Islet precursor cell (in vitro differentiated cells): Measurements from ENCODE around the gene FMNL1.
"Not testable (repeated sequence)": the region's sequence is repeated elsewhere in the genome, so short reads cannot be mapped to it uniquely, and the experiment has no call there.

ENCODE experiments used
- DNase-seq: peaks from one replicate; pipeline ENCODE4 v3.0.0-alpha.2; 2018

FMNL1 gene

GRCh38 chr17:45235416-45236281 is 14.0 kb downstream of the FMNL1 start:
- peak; percentile 89 for DNase-seq

GRCh38 chr17:45236282-45236606 is 14.6 kb downstream of the FMNL1 start:
- no peak for DNase-seq

GRCh38 chr17:45237686-45238085 is 16.0 kb downstream of the FMNL1 start:
- DNase-seq = no peak

- no peak for DNase-seq
These were observed 16.6 kb downstream of the FMNL1 start for GRCh38 chr17:45238155-45238774.

- no peak for DNase-seq
These were observed 19.2 kb downstream of the FMNL1 start for GRCh38 chr17:45240905-45241327.

- peak; percentile 81 for DNase-seq
These were observed 19.8 kb downstream of the FMNL1 start for GRCh38 chr17:45241328-45242028.

GRCh38 chr17:45242029-45242414 is 20.3 kb downstream of the FMNL1 start:
- no peak for DNase-seq

GRCh38 chr17:45243750-45244149 is 22.1 kb downstream of the FMNL1 start:
- no peak for DNase-seq

GRCh38 chr17:45244725-45245656 is 23.3 kb downstream of the FMNL1 start:
- no peak for DNase-seq

- DNase-seq = no peak
These were observed 24.7 kb downstream of the FMNL1 start for GRCh38 chr17:45246338-45246737.

GRCh38 chr17:45246861-45247428 is 25.3 kb downstream of the FMNL1 start:
- DNase-seq = peak; percentile 89

- peak; percentile 99 for DNase-seq
These were observed 25.9 kb downstream of the FMNL1 start for GRCh38 chr17:45247429-45248131.

- DNase-seq = peak; percentile 85
These were observed 26.7 kb downstream of the FMNL1 start for GRCh38 chr17:45248132-45248957.

- no peak for DNase-seq
These were observed 30.2 kb downstream of the FMNL1 start for GRCh38 chr17:45251931-45252330.

GRCh38 chr17:45253237-45253636 is 31.6 kb downstream of the FMNL1 start:
- not testable (repeated sequence) for DNase-seq

- DNase-seq = no peak
These were observed 32.2 kb downstream of the FMNL1 start for GRCh38 chr17:45253879-45254278.

- DNase-seq = no peak
These were observed 33.7 kb downstream of the FMNL1 start for GRCh38 chr17:45255358-45255757.

- DNase-seq = no peak
These were observed 34.7 kb downstream of the FMNL1 start for GRCh38 chr17:45256114-45256966.

- DNase-seq = no peak
These were observed 35.4 kb downstream of the FMNL1 start for GRCh38 chr17:45257115-45257514.

- DNase-seq = no peak
These were observed 37.3 kb downstream of the FMNL1 start for GRCh38 chr17:45258981-45259380.
